Transverse colon (tissue), 4 donors: ENCODE measurements around the gene SIX5.

Source experiments
- EP300 ChIP-seq: sonication (generic); formaldehyde crosslinking; IDR thresholded peaks from one replicate; pipeline ENCODE4 v1.6.1; 2017; ENCODE audit warnings: antibody characterized with exemption, low read depth
- POLR2AphosphoS5 ChIP-seq, 3 donors: sonication (generic); formaldehyde crosslinking; IDR thresholded peaks; one replicate each; pipeline ENCODE4 v1.6.1; 2016; ENCODE audit warnings: antibody characterized with exemption in 3 of 3
- TF ChIP-seq, protein P1 (sequence below), 5 experiments: fragments of 200-600 bp in 3 of 5; fragments of 450-650 bp in 2 of 5; sonication (generic) in 3 of 5; IDR thresholded peaks; 1 replicate in 2 of 5; 2 replicates in 3 of 5; pipeline ENCODE4 v1.5.1; 2016 to 2017; ENCODE audit warnings: antibody characterized with exemption in 5 of 5, inconsistent platforms in 3 of 5, mild to moderate bottlenecking in 2 of 5, moderate library complexity in 1 of 5

DNA sequence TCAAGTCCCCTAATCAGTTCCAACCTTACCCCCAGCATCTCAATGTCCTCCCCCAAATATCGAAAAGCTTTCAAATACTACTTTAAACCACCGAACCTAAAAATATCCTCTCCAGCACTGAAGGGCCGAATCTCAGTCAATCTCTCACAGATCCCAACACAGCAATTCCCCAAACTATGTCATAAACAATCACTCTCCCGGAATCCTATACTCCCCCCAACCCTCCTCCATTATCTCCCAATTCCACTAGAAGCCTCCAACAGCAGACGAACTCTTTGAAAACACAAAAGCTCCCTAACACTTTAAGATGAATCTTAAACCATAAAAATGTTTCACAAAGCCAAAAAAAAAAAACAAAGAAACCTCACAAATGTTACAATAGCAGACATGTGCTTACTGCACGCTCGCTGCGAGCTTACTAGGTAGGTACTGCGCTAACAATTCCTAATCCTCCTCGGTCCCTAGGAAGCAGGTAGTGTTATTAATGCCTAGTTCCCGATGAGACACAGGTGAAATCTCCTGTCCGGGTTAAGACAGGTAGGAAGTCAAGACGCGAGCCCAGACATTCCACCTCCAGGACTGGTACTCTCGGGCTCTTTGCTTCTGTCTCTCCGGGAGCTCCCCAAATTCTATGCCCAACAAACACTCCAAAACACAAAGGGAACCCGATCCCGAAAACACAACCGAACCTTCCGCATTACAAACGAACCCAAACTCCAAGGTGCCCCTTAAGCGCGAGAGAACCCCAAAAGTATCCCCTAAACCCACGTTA is 52.5 kb downstream of the SIX5 start:
- TF ChIP-seq, protein P1, sequence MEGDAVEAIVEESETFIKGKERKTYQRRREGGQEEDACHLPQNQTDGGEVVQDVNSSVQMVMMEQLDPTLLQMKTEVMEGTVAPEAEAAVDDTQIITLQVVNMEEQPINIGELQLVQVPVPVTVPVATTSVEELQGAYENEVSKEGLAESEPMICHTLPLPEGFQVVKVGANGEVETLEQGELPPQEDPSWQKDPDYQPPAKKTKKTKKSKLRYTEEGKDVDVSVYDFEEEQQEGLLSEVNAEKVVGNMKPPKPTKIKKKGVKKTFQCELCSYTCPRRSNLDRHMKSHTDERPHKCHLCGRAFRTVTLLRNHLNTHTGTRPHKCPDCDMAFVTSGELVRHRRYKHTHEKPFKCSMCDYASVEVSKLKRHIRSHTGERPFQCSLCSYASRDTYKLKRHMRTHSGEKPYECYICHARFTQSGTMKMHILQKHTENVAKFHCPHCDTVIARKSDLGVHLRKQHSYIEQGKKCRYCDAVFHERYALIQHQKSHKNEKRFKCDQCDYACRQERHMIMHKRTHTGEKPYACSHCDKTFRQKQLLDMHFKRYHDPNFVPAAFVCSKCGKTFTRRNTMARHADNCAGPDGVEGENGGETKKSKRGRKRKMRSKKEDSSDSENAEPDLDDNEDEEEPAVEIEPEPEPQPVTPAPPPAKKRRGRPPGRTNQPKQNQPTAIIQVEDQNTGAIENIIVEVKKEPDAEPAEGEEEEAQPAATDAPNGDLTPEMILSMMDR (IDR thresholded peaks at IDR 0.05): no peak
- TF ChIP-seq POLR2AphosphoS5 (IDR thresholded peaks at IDR 0.05) (no peak), EP300 (no peak)
